H1 (cell line): ENCODE measurements around the gene TOB1. TPM values are rescaled to one million over a fixed set of nuclear protein-coding genes. Genes with fewer than 3 reads are reported as not detected.

ENCODE experiments used
- ASH2L ChIP-seq: fragments of 200-600, 300-600 bp; sonication (generic); IDR thresholded peaks from one replicate; pipeline ENCODE4 v1.7.1; 2017; ENCODE audit warnings: low read length
- BACH1 ChIP-seq: IDR thresholded peaks from 2 replicates; pipeline ENCODE4 v1.6.1; 2012; ENCODE audit warnings: low read length, improper control_type of control experiment
- CHD2 ChIP-seq: IDR thresholded peaks from 2 replicates; pipeline ENCODE4 v1.6.1; 2012; ENCODE audit warnings: low read length, improper control_type of control experiment
- HDAC2 ChIP-seq, 2 experiments: fragments of 300-600 bp in 1 of 2; sonication (generic) in 1 of 2; IDR thresholded peaks; 2 replicates each; pipeline ENCODE4 v1.6.1; 2011 to 2012; ENCODE audit warnings: low read depth in 2 of 2, low read length in 2 of 2, mild to moderate bottlenecking in 2 of 2, moderate library complexity in 2 of 2, borderline replicate concordance in 1 of 2, inconsistent platforms in 1 of 2
- JUN ChIP-seq: IDR thresholded peaks from 2 replicates; pipeline ENCODE4 v1.6.1; 2011; ENCODE audit warnings: low read depth, mild to moderate bottlenecking, improper control_type of control experiment, low read length
- POLR2AphosphoS5 ChIP-seq: IDR thresholded peaks from 2 replicates; pipeline ENCODE4 v1.6.1; 2011; ENCODE audit warnings: low read depth, low read length
- SIRT6 ChIP-seq: IDR thresholded peaks from one replicate; pipeline ENCODE4 v1.7.1; 2012; ENCODE audit warnings: low read length, inconsistent platforms
- polyA plus RNA-seq, 7 experiments: library from polyadenylated mRNA; depleted of rRNA in 3 of 7; stranded (reverse) in 5 of 7; unstranded in 2 of 7; fragments of >200 nt in 5 of 7; fragments of 200-250 nt in 2 of 7; gene quantifications; 1 replicate in 5 of 7; 2 replicates in 1 of 7; 4 replicates in 1 of 7; pipeline versions ENCODE4 v1.2.1 to v1.2.3, GENCODE V29; 2011 to 2013; ENCODE audit warnings: missing spikeins in 2 of 7, mixed read lengths in 2 of 7
- total RNA-seq: library from RNA; stranded (reverse); fragmentation: NEBNext Ultra II Directional; extraction: Animal tissue kit (Norgen Biotek cat#: 25700); gene quantifications from 2 replicates; pipeline ENCODE4 v1.2.1, GENCODE V29; 2021

The TOB1 gene
- total and polyA plus RNA-seq, 2 of the 8 experiments (the other 6 are each of a cell fraction or from before 2014, with no cell fraction given): 14.4 to 20.8 TPM

GRCh38 chr17:50817838-50818237, 48.3 kb downstream of the TOB1 start (continued):
- TF ChIP-seq JUN: no peak
- no peak for TF ChIP-seq CHD2
- TF ChIP-seq POLR2AphosphoS5: no peak
- no peak for TF ChIP-seq SIRT6
- no peak for TF ChIP-seq ASH2L
- no peak for TF ChIP-seq BACH1
- no peak for TF ChIP-seq HDAC2 (IDR thresholded peaks at IDR 0.05; ENCODE audit: borderline replicate concordance in 1 of 2, low read depth in 2 of 2, low read length in 2 of 2)
